Measurements from ENCODE around the gene SERPING1.

The SERPING1 gene

DNA sequence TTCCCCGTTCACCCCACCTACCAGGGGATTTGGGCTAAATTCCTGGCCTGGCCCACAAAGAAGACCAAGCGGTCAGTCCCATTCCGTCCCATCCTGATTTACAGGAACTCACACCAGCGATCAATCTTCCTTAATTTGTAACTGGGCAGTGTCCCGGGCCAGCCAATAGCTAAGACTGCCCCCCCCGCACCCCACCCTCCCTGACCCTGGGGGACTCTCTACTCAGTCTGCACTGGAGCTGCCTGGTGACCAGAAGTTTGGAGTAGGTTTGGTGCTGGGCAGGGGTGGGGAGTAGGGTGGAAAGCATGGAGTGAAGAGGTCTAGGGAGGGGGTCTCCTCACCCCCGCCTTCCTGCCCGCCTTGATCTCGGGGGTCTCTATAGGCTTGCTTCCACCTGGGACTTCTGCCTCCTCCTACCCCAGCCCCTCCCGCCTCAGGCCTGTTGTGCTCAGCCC lies at the start of gene SERPING1:
Gene SERPING1 (plus strand): TSS at position 225 of the 455 bp plus-strand sequence. CDS start 586 bp downstream, outside the sequence.
- TF ChIP-seq, protein P1, sequence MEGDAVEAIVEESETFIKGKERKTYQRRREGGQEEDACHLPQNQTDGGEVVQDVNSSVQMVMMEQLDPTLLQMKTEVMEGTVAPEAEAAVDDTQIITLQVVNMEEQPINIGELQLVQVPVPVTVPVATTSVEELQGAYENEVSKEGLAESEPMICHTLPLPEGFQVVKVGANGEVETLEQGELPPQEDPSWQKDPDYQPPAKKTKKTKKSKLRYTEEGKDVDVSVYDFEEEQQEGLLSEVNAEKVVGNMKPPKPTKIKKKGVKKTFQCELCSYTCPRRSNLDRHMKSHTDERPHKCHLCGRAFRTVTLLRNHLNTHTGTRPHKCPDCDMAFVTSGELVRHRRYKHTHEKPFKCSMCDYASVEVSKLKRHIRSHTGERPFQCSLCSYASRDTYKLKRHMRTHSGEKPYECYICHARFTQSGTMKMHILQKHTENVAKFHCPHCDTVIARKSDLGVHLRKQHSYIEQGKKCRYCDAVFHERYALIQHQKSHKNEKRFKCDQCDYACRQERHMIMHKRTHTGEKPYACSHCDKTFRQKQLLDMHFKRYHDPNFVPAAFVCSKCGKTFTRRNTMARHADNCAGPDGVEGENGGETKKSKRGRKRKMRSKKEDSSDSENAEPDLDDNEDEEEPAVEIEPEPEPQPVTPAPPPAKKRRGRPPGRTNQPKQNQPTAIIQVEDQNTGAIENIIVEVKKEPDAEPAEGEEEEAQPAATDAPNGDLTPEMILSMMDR (conservative IDR thresholded peaks at IDR 0.05), result no peak
- H3K27ac ChIP-seq, result no peak within 1 kb of the TSS

DNA sequence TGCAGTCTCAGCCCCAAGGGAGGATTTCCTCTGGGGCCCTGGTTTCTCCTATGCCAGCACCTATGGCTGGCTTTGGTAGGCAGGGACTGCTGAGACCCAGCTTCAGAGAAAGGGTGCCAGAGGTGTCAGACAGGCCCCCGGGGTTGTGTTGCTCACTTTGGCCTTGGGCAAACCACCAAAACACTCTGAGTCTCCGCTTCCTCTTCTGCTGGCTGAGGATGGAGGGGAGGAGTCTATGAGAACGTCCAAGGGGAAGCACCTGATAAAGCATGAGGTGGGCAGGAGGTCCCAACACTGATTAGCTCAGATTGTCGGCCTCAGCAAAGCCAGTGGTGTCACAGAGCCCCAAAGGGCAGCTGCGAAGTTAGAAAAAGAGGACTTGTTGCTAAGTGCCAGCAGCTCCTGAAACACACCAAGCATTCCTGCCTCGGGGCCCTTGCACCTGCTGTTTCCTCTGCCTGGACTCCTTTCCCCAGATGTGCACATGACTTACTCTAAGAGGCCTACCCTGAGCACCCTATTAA lies 49.6 kb upstream of the SERPING1 start:
- TF ChIP-seq ZFX (IDR thresholded peaks at IDR 0.05), result no peak
- TF ChIP-seq, protein P1 (conservative IDR thresholded peaks at IDR 0.05), result no peak
- H3K27ac ChIP-seq, result no peak overlapping the region

DNA sequence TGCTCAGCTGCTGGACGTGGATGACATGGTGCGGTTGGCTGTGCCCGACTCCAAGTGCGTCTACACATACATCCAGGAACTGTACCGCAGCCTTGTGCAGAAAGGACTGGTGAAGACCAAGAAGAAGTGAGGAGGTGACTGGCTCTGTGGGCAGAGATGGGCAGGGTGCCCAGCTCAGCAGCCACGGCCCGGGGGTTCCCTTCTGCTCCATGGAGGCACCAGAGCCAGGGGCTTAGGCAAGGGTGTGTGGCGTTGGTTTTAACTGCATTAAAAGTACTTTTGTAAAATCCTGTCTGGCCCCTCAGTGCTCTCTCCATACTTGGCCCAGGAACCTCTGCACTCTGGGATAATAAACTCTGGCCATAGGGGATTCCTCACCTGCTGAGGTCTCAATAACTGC lies 47.5 kb upstream of the SERPING1 start:
- TF ChIP-seq ZFX (IDR thresholded peaks at IDR 0.05), result no peak
- TF ChIP-seq, protein P1 (conservative IDR thresholded peaks at IDR 0.05), result no peak

DNA sequence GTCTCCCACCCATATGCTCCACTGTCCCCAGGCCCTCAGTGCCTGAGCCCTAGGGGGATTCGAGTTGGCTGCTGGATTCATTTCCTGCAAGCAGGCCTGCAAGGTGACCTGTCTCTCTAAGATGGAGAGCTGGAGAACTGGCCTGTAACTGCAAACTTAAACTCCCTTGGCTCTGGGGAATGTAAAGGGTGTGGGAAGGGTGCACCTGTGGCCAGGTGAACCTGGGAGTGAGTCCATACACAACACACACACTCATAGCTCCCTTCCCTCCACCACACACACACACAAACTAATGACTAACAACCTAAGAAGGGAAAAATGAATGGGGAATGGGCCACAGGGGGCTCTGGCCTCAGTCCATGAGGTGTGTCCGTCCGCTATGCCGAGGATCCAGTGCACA lies 45.5 kb upstream of the SERPING1 start:
- no peak overlapping the region for H3K27ac ChIP-seq
- TF ChIP-seq, protein P1 (conservative IDR thresholded peaks at IDR 0.05), result no peak
- no peak for TF ChIP-seq ZFX (IDR thresholded peaks at IDR 0.05)

More for the DNA sequence above, 47.5 kb upstream of the SERPING1 start:
- no peak overlapping the region for H3K27ac ChIP-seq

DNA sequence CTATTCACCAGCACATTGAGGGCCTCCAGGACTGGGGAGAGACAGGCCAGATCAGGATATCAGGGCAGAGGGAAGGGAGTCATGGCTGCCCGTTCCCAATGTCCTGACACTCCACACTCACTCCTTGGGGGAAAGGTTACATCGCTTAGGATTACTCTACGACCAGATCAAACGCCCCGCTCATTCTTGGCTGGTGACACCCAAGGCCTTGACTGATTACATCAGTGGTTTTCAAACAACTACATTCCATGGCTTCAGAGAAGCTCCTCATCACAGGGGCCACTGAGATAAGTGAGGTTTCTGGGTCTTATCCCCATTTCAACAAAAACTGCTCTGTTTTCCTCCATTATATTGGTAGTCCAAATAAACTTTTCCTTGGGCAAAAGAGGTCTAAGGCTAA lies 45.0 kb upstream of the SERPING1 start:
- TF ChIP-seq ZFX (IDR thresholded peaks at IDR 0.05), result no peak
- TF ChIP-seq, protein P1 (conservative IDR thresholded peaks at IDR 0.05), result no peak
- H3K27ac ChIP-seq, result no peak overlapping the region

DNA sequence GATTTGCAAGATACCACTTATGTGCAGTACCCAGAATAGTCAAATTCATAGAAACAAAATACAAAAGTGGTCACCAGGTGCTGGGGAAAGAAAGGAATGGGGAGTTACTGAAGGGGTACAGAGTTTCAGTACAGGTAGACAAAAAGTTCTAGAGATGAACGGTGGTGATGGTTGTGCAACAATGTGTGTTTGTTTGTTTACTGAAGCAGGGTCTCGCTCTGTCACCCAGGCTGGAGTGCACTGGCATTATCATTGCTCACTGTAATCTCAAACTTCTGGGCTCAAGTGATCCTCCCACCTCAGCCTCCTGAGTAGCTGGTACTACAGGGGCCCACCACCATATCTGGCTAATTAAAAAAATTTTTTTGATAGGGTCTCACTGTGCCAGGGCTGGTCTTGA lies 42.1 kb upstream of the SERPING1 start:
- TF ChIP-seq ZFX (IDR thresholded peaks at IDR 0.05), result no peak
- TF ChIP-seq, protein P1 (conservative IDR thresholded peaks at IDR 0.05), result no peak
- H3K27ac ChIP-seq, result no peak overlapping the region

DNA sequence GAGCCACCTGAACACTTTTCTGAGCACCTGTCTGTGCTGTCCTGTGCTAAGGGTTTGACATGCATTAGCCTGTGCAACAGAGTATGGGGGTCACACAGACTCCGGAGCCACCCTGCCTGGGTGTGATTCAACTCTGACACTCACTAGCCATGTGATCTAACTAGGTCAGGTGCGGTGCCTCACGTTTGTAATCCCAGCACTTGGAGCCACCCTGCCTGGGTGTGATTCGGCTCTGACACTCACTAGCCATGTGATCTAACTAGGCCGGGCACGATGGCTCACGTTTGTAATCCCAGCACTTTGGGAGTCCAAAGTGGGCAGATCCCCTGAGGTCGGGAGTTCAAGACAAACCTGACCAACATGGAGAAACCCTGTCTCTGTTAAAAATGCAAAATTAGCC lies 41.4 kb upstream of the SERPING1 start:
- no peak overlapping the region for H3K27ac ChIP-seq
- TF ChIP-seq, protein P1 (conservative IDR thresholded peaks at IDR 0.05), result no peak
- no peak for TF ChIP-seq ZFX (IDR thresholded peaks at IDR 0.05)
